DND-41 (cell line): ENCODE measurements around the gene SEMA3D.

Source experiments
- CTCF ChIP-seq: IDR thresholded peaks from 2 replicates; pipeline ENCODE4 v1.5.1; 2012; ENCODE audit warnings: borderline replicate concordance, low read length, moderate library complexity, mild to moderate bottlenecking; ENCODE audit not compliant: poor library complexity, severe bottlenecking; ENCODE audit errors: extremely low read depth
- EZH2 ChIP-seq: IDR thresholded peaks from 3 replicates; pipeline ENCODE4 v1.6.1; 2012; ENCODE audit warnings: borderline replicate concordance, low read depth, mild to moderate bottlenecking, moderate library complexity, low read length, inconsistent platforms; ENCODE audit not compliant: severe bottlenecking

- TF ChIP-seq CTCF (no peak), EZH2 (no peak)
These were observed 134.0 kb downstream of the SEMA3D start for GRCh38 chr7:85052894-85053293.
